ENCODE data around the gene TDRD6.

GRCh38 chr6:46690911-46691451 lies 3.3 kb downstream of the TDRD6 start:
- no peak for TF ChIP-seq CTCF (conservative IDR thresholded peaks at IDR 0.05 in 1 of 2, IDR thresholded peaks at IDR 0.05 in 1 of 2; ENCODE audit: extremely low read depth in 1 of 2, insufficient read depth in 1 of 2, low read depth in 1 of 2, low read length in 2 of 2)
- no peak for TF ChIP-seq EZH2 (IDR thresholded peaks at IDR 0.05; ENCODE audit: borderline replicate concordance, low read length)
